Nephron progenitor cell (in vitro differentiated cells): Measurements from ENCODE around the gene C2orf49.

Experiments used
- DNase-seq: peaks from one replicate; pipeline ENCODE4 v3.0.0; 2021
- H3K27ac Mint-ChIP-seq: 2 replicates; pipeline ENCODE4 v1.8.0; 2021; ENCODE audit warnings: mild to moderate bottlenecking, moderate library complexity, mixed read lengths
- H3K27me3 Mint-ChIP-seq: 2 replicates; pipeline ENCODE4 v1.8.0; 2021; ENCODE audit warnings: mild to moderate bottlenecking, low read depth, mixed read lengths; ENCODE audit not compliant: poor library complexity
- H3K36me3 Mint-ChIP-seq: 2 replicates; pipeline ENCODE4 v1.8.0; 2021; ENCODE audit warnings: low read depth, mixed read lengths
- H3K4me1 Mint-ChIP-seq: 2 replicates; pipeline ENCODE4 v1.8.0; 2021; ENCODE audit warnings: mixed read lengths
- H3K4me3 Mint-ChIP-seq: 2 replicates; pipeline ENCODE4 v1.8.0; 2021; ENCODE audit warnings: mild to moderate bottlenecking, moderate library complexity, mixed read lengths
- H3K9me3 Mint-ChIP-seq: 2 replicates; pipeline ENCODE4 v1.8.0; 2021; ENCODE audit warnings: mild to moderate bottlenecking, moderate library complexity, mixed read lengths
- CTCF ChIP-seq: fragments of 200-600 bp; sonication (generic); IDR thresholded peaks from 2 replicates; pipeline ENCODE4 v1.5.0; 2021; ENCODE audit warnings: antibody characterized with exemption

The C2orf49 gene

DNA sequence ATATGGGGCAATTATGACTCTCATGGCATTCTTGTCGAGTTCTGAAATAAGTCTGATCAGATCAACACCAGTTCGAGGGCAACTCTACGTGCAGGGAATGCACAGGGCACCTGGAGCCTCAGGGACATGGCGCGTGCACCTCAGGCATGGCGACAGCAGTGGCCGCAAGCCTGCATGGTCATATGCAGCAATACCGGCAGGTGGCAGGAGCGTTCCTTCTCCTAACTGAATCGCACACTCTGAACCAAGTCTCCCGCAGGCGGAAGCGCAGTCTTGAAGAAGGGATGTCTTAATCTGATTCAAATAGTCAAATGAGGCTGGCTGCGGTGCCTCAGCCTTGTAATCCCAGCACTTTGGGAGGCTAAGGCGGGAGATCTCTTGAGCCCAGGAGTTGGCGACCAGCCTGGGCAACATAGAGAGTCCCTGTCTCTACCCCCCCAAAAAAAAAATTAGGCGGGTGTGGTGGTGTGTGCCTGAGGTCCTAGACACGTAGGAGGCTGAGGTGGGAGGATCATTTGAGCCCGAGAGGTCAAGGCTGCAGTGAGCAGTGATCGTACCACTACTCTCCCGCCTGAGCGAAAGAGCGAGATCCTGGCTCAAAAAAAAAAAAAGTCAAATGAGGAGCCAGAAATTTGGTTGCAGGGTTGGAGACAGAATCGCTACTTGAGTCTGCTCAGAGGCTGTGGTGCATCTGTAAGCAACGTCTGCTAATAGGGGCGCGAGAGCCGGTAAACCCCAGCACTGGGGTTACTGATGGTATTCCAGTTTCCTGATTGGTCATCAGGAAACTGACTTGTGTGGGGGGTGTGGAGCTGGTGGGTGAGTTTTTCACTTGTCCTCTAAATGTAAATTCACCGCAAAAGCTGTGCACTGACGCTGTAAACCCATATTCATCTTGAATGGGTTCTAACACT lies 32.7 kb downstream of the C2orf49 start:
- DNase-seq = peak; percentile 91
- H3K27me3 Mint-ChIP-seq = no peaks in the 10 kb centered on the region
- H3K9me3 Mint-ChIP-seq = no peaks in the 10 kb centered on the region
- H3K27ac Mint-ChIP-seq = no peak overlapping the region
- peaks cover 34% of the 10 kb centered on the region for H3K36me3 Mint-ChIP-seq
- H3K4me3 Mint-ChIP-seq = no peak overlapping the region
- peaks cover 21% of the 10 kb centered on the region for H3K4me1 Mint-ChIP-seq
- TF ChIP-seq CTCF = peak; percentile 92

- Mint-ChIP-seq H3K36me3 (peaks cover 32% of the 10 kb centered on the region), H3K4me3 (no peak overlapping the region), H3K4me1 (peaks cover 30% of the 10 kb centered on the region), H3K27me3 (no peaks in the 10 kb centered on the region), H3K9me3 (no peaks in the 10 kb centered on the region), H3K27ac (peak overlapping the region; percentile 8)
- TF ChIP-seq CTCF = no peak
- no peak for DNase-seq
Measured at GRCh38 chr2:105371156-105371555, 33.8 kb downstream of the C2orf49 start.

DNA sequence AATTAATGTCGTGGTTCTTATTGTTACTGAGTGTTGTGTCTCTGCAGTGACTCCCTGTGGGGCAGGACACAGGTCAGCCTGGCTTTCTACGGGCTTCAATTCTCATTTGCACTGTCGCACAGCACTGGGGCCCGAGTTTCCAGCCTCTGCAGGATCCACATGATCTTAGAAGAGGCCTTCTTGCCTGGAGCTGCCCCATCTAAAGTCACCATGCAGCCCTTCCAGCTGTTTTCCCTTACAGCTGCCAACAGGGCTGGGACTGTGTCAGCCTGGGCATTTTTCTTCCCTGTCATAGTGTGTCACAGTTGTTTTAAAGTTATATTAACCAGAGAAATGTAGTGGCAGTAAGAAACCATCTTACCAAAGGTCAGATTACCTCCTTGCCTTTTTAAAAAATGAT lies 34.5 kb downstream of the C2orf49 start:
- no peak for TF ChIP-seq CTCF
- peaks cover 33% of the 10 kb centered on the region for H3K4me1 Mint-ChIP-seq

DNA sequence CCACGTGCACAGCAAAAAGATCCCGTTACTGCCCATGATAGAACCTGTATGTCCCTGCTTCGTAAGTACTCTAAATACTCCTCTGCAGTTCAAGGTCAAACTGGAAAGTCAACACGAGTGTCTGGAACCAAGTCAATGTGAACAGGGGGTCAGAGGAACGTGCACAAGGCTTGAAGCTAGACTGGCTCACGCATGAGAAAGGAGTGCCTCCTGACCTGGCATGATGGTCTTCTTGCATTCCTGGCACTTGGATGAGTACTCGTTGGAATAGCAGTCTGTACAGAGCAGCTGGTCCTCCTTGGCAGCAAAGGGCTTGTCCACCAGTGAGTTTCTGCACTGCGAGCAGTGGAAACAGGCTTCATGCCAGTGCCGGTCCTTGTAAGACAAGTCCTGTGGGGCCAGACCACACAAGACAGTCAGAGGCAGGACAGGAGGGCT lies 36.0 kb downstream of the C2orf49 start:
- H3K9me3 Mint-ChIP-seq = no peaks in the 10 kb centered on the region
- H3K36me3 Mint-ChIP-seq = peaks cover 27% of the 10 kb centered on the region
- peaks cover 35% of the 10 kb centered on the region for H3K4me1 Mint-ChIP-seq
- no peak overlapping the region for H3K4me3 Mint-ChIP-seq
- TF ChIP-seq CTCF = no peak
- DNase-seq = no peak
- peak overlapping the region; percentile 8 for H3K27ac Mint-ChIP-seq
- H3K27me3 Mint-ChIP-seq = no peaks in the 10 kb centered on the region

More for the DNA sequence above, 34.5 kb downstream of the C2orf49 start:
- Mint-ChIP-seq H3K9me3 (no peaks in the 10 kb centered on the region), H3K27me3 (no peaks in the 10 kb centered on the region), H3K4me3 (no peak overlapping the region), H3K36me3 (peaks cover 32% of the 10 kb centered on the region), H3K27ac (no peak overlapping the region)
- no peak for DNase-seq

GRCh38 chr2:105373895-105374401 lies 36.6 kb downstream of the C2orf49 start:
- Mint-ChIP-seq H3K4me3 (no peak overlapping the region), H3K36me3 (peaks cover 27% of the 10 kb centered on the region), H3K9me3 (no peaks in the 10 kb centered on the region), H3K4me1 (peaks cover 39% of the 10 kb centered on the region), H3K27me3 (no peaks in the 10 kb centered on the region), H3K27ac (peak overlapping the region; percentile 31)
- TF ChIP-seq CTCF = no peak
- no peak for DNase-seq
